HepG2 (cell line): ENCODE data around the gene OSGIN1. TPM values are rescaled to one million over a fixed set of nuclear protein-coding genes. Genes with fewer than 3 reads are reported as not detected.
A peak's percentile ranks its signal among the peaks of the same experiment; 100 is the strongest.

Experiments
- AKAP8 ChIP-seq: sonication (generic); formaldehyde crosslinking; IDR thresholded peaks from 2 replicates; pipeline ENCODE4 v1.5.1; 2020; ENCODE audit warnings: mild to moderate bottlenecking, missing genetic modification reagents
- CBX1 ChIP-seq: IDR thresholded peaks from one replicate; pipeline ENCODE4 v1.6.1; 2016; ENCODE audit warnings: antibody characterized with exemption, low read depth
- CHD4 ChIP-seq: fragments of 200-600 bp; sonication (generic); IDR thresholded peaks from 2 replicates; pipeline ENCODE4 v1.7.0; 2017; ENCODE audit warnings: mild to moderate bottlenecking, low read length, borderline replicate concordance
- HMG20B ChIP-seq: conservative IDR thresholded peaks from 2 replicates; pipeline ENCODE4 v1.6.1; 2016; ENCODE audit warnings: missing genetic modification reagents, missing compliant biosample characterization
- NRL ChIP-seq: sonication (generic); formaldehyde crosslinking; IDR thresholded peaks from 2 replicates; pipeline ENCODE4 v1.5.0; 2020; ENCODE audit warnings: missing genetic modification reagents, mild to moderate bottlenecking, moderate library complexity, borderline replicate concordance
- PATZ1 ChIP-seq: sonication (generic); formaldehyde crosslinking; IDR thresholded peaks from 2 replicates; pipeline ENCODE4 v1.4.0; 2020; ENCODE audit warnings: missing genetic modification reagents
- SMAD1 ChIP-seq: sonication (generic); formaldehyde crosslinking; IDR thresholded peaks from 2 replicates; pipeline ENCODE4 v1.4.0; 2020; ENCODE audit warnings: missing genetic modification reagents, low read depth, mild to moderate bottlenecking, borderline replicate concordance
- SPEN ChIP-seq: sonication (generic); formaldehyde crosslinking; IDR thresholded peaks from 2 replicates; pipeline ENCODE4 v1.5.1; 2020; ENCODE audit warnings: low read depth, mild to moderate bottlenecking, missing genetic modification reagents
- SRSF4 ChIP-seq: fragments of 200-400 bp; formaldehyde crosslinking; IDR thresholded peaks from one replicate; pipeline ENCODE4 v1.6.1; 2018; ENCODE audit warnings: mild to moderate bottlenecking, low read depth, low read length, moderate library complexity; ENCODE audit not compliant: poor library complexity, severe bottlenecking
- TFDP1 ChIP-seq: IDR thresholded peaks from 2 replicates; pipeline ENCODE4 v1.6.1; 2016; ENCODE audit warnings: missing compliant biosample characterization, missing genetic modification reagents, borderline replicate concordance
- TP53 ChIP-seq: sonication (generic); formaldehyde crosslinking; conservative IDR thresholded peaks from 2 replicates; pipeline ENCODE4 v1.4.0; 2020; ENCODE audit warnings: missing genetic modification reagents
- ZFP36 ChIP-seq: fragments of 150-350 bp; IDR thresholded peaks from 2 replicates; pipeline ENCODE4 v1.6.1; 2018; ENCODE audit warnings: borderline replicate concordance, low read length, low read depth; ENCODE audit not compliant: partially characterized antibody
- ZNF549 ChIP-seq: sonication (generic); formaldehyde crosslinking; IDR thresholded peaks from 2 replicates; pipeline ENCODE4 v1.5.0; 2020; ENCODE audit warnings: missing genetic modification reagents
- ZNF552 ChIP-seq: sonication (generic); formaldehyde crosslinking; IDR thresholded peaks from 2 replicates; pipeline ENCODE4 v1.9.0; 2022; ENCODE audit warnings: missing genetic modification reagents, mild to moderate bottlenecking, borderline replicate concordance
- ZNF644 ChIP-seq: IDR thresholded peaks from 2 replicates; pipeline ENCODE4 v1.6.1; 2016; ENCODE audit warnings: low read depth
- ZSCAN29 ChIP-seq: sonication (generic); formaldehyde crosslinking; conservative IDR thresholded peaks from 2 replicates; pipeline ENCODE4 v1.4.0; 2020; ENCODE audit warnings: mild to moderate bottlenecking, missing genetic modification reagents
- polyA plus RNA-seq, 8 experiments: library from polyadenylated mRNA; depleted of rRNA in 3 of 8; stranded (reverse) in 7 of 8; unstranded in 1 of 8; fragments of >200 nt; fragmentation: Illumina TruSeq in 4 of 8; extraction: Trizol in 4 of 8; gene quantifications; 2 replicates each; pipeline versions ENCODE4 v1.2.1 to v1.2.3, GENCODE V29; 2011 to 2016; ENCODE audit warnings: low read depth in 4 of 8, missing spikeins in 1 of 8, mixed read lengths in 1 of 8; ENCODE audit not compliant: insufficient read depth in 1 of 8
- total RNA-seq, 5 experiments: library from RNA; depleted of rRNA; stranded (reverse); fragments of >200 nt; fragmentation: Illumina TruSeq; extraction: Trizol; gene quantifications; 2 replicates each; pipeline ENCODE4 v1.2.3, GENCODE V29; 2016; ENCODE audit warnings: low read depth in 1 of 5
- TF ChIP-seq, protein P1 (sequence below): sonication (generic); formaldehyde crosslinking; IDR thresholded peaks from 2 replicates; pipeline ENCODE4 v1.4.0; 2020; ENCODE audit warnings: mild to moderate bottlenecking, missing genetic modification reagents
- TF ChIP-seq, protein P2 (sequence below): sonication (generic); formaldehyde crosslinking; IDR thresholded peaks from 2 replicates; pipeline ENCODE4 v1.8.0; 2022; ENCODE audit warnings: missing genetic modification reagents, low read depth, mild to moderate bottlenecking, borderline replicate concordance

The OSGIN1 gene
- total and polyA plus RNA-seq, 2 of the 13 experiments (the other 11 are each of a cell fraction or from before 2014, with no cell fraction given): 20.5 to 27.1 TPM

GRCh38 chr16:83947642-83948234, 5.3 kb upstream of the OSGIN1 start (continued):
- TF ChIP-seq, protein P1, sequence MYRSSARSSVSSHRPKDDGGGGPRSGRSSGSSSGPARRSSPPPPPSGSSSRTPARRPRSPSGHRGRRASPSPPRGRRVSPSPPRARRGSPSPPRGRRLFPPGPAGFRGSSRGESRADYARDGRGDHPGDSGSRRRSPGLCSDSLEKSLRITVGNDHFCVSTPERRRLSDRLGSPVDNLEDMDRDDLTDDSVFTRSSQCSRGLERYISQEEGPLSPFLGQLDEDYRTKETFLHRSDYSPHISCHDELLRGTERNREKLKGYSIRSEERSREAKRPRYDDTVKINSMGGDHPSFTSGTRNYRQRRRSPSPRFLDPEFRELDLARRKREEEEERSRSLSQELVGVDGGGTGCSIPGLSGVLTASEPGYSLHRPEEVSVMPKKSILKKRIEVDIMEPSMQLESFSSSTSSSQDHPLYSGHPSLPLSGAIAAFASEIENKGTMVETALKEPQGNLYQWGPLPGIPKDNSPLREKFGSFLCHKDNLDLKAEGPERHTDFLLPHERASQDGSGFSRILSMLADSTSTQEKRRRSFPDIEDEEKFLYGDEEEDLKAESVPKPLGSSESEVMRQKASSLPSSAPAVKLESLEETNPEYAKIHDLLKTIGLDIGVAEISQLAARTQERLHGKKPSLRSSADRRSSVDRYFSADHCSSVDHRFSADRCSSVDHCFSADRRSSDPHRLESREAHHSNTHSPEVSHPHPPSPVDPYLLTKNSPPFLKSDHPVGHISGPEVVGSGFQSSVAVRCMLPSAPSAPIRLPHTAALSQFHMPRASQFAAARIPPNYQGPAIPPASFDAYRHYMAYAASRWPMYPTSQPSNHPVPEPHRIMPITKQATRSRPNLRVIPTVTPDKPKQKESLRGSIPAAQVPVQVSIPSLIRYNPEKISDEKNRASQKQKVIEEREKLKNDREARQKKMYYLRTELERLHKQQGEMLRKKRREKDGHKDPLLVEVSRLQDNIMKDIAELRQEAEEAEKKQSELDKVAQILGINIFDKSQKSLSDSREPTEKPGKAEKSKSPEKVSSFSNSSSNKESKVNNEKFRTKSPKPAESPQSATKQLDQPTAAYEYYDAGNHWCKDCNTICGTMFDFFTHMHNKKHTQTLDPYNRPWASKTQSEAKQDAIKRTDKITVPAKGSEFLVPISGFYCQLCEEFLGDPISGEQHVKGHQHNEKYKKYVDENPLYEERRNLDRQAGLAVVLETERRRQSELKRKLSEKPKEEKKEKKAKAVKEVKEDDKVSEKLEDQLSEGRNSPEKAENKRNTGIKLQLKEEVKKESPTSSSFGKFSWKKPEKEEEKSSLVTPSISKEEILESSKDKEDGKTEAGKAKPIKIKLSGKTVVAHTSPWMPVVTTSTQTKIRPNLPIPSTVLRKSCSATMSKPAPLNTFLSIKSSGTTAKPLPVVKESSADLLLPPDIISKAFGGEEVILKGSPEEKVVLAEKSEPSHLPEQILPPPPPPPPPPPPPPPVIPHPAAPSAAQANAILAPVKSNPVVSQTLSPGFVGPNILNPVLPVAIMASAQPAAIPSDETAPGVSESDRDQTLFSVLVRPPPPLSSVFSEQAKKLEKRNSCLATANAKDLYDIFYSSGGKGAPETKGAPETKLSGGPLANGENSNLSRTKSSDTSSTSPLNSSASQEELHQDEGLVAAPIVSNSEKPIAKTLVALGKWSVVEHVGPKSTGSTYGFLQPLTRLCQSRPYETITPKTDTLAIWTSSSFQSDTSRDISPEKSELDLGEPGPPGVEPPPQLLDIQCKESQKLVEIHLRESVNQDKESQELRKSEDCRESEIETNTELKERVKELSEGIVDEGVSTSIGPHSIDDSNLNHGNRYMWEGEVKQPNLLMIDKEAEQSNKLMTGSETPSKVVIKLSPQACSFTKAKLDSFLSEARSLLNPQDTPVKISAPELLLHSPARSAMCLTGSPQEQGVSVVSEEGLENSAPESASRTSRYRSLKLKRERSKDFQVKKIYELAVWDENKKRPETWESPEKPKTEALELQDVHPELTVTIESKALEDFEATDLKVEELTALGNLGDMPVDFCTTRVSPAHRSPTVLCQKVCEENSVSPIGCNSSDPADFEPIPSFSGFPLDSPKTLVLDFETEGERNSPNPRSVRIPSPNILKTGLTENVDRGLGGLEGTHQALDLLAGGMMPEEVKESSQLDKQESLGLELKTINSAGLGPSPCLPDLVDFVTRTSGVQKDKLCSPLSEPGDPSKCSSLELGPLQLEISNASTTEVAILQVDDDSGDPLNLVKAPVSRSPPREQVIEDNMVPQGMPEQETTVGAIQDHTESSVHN: no peak
- no peak for TF ChIP-seq SMAD1 (CRISPR knock-in tag)
- TF ChIP-seq ZNF552 (CRISPR knock-in tag): no peak
- no peak for TF ChIP-seq ZNF549
- 0 out of 2 replicates have a peak, but pooled peaks have one; percentile 36 for TF ChIP-seq CHD4
- no peak for TF ChIP-seq ZSCAN29 (CRISPR knock-in tag)
- no peak for TF ChIP-seq SRSF4
- TF ChIP-seq HMG20B (CRISPR knock-in tag): no peak
- no peak for TF ChIP-seq CBX1
- TF ChIP-seq, protein P2, sequence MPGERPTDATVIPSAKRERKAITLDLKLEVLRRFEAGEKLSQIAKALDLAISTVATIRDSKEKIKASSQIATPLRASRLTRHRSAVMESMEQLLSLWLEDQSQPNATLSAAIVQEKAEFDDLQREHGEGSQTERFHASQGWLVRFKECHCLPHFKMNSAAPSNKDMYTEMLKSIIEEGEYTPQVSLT (CRISPR knock-in tag): no peak
- no peak for TF ChIP-seq NRL (CRISPR knock-in tag)
- TF ChIP-seq TFDP1: peak; percentile 50; the same call in 1 of the 2 replicates
- TF ChIP-seq SPEN (CRISPR knock-in tag): peak; percentile 46; the same call in 1 of the 2 replicates
- 0 out of 2 replicates have a peak, but pooled peaks have one; percentile 20 for TF ChIP-seq ZNF644
- 0 out of 2 replicates have a peak, but pooled peaks have one; percentile 44 for TF ChIP-seq PATZ1 (CRISPR knock-in tag)
- no peak for TF ChIP-seq ZFP36
- TF ChIP-seq TP53: no peak
- TF ChIP-seq AKAP8: no peak
